Stimulated activated CD4-positive, alpha-beta T cell treated with anti-CD3 and anti-CD28 coated beads, TNF-alpha, amount 100 ng/mL, for 1 hour (primary cell): ENCODE results near the gene DHH.
"Not testable (repeated sequence)": the region's sequence is repeated elsewhere in the genome, so short reads cannot be mapped to it uniquely, and the experiment has no call there.

ENCODE experiments used
- DNase-seq, 3 donors: peaks; one replicate each; pipeline ENCODE4 v3.0.0-alpha.2; 2020; ENCODE audit warnings: low read depth in 3 of 3, low spot score in 1 of 3

Gene DHH

DNA sequence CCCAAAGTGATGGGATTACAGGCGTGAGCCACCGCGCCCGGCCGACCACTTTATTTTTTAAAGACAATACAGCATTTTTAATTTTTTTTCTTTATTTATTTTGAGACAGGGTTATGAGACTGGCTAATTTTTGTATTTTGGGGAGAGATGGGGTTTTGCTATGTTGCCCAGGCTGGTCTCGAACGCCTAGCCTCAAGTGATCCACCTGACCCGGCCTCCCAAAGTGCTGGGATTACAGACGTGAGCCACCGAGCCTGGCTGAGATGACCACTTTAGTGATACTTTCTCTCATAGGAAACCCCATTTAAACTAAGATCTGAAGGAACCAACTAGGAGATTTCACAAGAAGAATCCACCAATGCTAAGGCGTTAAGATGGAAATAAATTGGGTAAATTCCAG lies 23.6 kb downstream of the DHH start:
- DNase-seq, result no peak

DNA sequence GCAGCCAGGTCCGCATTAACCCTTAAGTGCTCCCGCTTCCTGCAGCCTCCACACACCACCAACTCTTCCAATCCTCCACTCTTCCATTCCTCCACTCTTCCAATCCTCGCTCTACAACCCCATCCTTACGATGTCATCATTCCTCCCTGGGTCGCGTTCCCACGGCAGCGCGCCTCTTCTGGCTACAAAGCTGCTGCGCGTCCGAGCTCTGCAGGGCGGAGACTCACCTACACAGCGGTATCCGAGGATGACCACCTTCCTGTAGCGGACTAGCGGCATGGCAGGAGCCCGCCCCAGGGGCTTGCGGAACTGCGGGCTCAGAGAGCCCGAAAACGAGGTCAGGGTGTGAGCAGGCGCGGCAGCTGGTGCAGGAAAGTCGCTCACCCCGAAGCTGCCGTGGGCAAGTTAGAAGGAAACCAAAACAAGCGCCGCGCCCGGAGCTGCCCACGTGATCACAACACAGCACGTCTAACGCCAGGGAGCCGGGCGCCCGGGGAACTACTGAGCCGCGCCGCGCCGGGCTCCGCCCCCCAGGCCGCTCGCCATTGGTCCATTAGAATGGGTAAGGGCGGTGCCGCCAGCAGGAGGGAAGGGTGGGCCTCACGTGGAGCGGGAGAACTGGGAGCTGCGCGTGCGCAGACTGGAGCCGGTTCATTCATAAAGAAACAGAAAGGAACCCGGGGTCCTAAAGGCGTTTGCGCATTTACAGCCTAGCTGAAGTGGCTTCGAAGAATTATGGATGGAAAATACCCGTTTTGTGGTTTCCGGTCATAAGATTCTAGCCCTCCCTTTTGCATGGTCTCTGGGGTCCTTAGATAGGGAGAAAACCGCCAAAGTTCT lies 24.9 kb downstream of the DHH start, which contains the start of gene RHEBL1:
RHEBL1 (minus strand) TSS at position 473 of the 840 bp plus-strand sequence; CDS start at position 279, 194 bp downstream.
- peak; percentile 93 to 97 (median 96) for DNase-seq

DNA sequence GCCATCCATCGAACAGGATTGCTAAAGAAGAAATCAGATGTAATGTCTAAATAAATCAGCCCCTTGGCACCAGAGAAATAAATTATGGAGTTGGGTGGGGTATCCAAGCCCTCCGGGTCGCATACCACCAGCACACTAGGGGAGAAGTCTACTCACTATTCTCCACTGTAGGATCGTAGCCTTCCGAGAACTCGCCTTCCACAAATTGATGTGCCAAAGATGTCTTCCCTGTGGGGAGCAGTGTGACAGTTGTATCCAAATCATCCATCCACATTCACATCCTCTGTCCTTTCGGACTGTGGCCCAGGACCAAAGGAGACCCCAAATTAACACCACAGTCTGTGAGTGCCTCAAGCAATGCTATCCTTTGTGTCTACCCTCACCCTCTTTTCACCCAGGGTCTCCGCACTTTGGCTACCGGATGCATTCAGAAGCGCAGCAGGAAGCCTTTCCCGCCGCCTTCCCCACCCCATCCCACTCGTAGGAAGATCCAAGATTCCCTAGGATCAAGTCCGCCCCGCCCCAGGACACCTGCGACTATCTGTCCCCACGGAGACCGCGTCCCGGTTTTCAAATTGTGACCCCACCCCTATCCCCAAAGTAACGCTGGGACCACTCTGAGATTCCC lies 25.6 kb downstream of the DHH start:
- DNase-seq, result no peak

DNA sequence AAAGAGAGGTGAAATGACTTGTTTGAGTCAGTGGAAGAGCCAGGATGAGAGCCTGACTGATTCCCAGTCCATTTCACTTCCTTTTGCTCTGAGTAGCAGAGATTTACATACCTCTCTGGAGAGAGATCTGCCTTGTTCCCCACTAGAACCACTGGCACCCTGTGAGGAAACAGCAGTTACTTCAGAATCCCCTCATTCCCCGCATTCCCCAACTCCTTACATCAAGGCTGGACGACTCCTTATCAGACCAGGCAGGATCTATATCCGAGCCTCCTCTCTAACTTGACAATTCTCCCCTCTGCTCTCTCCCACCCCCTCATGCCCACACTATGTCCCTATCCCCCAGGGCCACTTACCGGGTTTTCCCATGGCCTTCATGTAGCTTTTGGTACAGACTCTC lies 28.5 kb downstream of the DHH start:
- DNase-seq, result no peak

DNA sequence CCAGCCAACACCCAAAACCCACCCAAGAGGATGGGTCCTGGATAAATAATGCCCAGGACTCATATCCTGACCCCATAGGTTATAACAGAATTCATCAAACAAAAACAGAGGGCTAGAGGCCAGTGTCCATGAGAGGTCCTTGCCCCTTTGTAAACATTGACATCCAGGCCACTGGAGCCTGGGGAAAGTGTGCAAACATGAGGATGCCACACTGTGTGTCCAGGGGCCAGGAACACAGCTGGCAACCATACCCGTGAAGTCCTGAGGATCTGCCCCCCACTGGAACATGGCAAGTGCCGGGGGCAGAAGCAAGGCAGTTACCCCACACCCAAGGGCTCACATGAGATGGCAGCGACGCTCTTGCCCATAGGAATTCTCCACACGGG lies 29.8 kb downstream of the DHH start:
- no peak for DNase-seq

DNA sequence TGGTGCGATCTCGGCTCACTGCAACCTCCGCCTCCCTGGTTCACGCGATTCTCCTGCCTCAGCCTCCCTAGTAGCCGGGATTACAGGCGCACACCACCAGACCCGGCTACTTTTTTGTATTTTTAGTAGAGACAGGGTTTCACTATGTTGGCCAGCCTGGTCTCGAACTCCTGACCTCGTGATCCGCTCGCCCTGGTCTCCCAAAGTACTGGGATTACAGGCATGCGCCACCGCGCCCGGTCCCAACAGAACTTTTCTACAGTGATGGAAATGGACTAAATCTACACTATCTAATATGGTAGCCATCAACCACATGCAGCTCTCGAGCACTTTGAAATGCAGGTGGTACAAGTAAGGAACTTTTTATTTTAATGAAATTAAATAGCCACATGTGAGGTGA lies 32.7 kb downstream of the DHH start:
- not testable (repeated sequence) for DNase-seq

DNA sequence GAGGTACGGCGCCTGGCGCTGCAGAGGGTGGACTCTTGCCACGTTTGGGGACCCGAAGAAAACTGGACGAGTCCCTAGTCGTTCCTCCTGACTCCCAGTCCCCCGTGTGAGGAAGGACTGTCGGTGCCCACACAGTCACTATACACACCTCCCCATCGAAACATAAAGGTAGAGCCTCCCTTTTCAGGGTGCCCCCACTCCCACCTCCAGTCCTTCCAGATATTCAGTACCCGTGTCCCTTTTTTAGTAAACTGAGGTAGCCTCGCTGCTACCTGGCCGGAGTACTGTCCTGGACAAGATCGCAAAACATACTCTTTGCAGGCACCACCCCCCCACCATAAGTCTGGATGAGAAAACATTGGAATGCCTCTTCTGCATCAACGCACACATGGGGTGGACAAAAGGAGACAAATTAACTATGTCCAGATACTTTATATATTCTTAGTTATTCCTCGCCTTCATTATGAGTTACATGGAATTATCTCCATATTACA lies 33.4 kb downstream of the DHH start:
- no peak for DNase-seq

DNA sequence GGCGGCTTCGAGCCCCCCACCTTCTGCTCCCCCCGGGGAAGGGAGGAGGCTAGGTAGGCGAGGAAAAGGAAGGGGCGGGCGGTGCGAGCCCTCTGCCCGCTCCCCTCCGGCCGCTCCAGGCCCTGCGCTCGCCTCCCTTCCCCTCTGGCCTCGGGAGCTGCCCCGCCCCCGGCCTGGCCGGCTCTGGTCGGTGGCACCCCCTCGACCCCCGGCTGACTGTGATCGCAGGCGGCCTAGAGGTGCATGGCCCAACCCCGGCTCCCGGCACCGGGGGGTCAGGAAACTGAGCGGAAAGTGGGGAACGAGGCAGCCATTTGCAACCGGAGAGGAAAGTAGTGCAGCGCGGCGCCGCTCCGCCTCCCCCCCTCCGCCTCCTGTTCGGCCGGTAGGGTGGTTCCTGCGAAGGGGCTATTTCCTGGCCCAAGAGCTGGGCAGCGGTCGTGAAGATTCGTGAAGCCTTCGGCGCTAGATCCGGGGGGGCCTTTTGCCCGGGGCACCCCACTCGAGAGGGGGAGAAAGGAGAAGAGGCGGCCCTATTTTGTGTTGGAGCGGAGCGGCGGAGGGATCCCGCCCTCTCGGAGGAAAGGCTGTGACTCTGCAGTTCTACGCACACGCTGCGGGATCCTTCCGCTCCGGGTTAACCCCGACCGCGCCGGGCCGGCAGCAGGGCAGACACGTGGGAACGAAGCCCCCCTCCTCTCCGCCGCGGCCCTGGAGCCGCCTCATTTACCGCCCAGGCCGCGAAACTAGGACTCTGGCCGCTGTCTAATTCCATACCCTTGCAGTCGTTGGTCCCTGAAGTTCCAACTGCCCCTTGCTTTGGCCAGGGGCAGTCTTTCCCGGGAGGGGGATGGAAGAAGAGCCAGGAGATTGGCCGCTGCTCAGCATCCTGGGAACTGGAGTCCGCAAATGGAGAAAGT lies 34.1 kb downstream of the DHH start, which contains the start of gene KMT2D:
KMT2D (minus strand) TSS at position 558 of the 920 bp plus-strand sequence. CDS start 5,470 bp downstream, outside the sequence.
- DNase-seq, result peak; percentile 74 to 76 (median 74)

DNA sequence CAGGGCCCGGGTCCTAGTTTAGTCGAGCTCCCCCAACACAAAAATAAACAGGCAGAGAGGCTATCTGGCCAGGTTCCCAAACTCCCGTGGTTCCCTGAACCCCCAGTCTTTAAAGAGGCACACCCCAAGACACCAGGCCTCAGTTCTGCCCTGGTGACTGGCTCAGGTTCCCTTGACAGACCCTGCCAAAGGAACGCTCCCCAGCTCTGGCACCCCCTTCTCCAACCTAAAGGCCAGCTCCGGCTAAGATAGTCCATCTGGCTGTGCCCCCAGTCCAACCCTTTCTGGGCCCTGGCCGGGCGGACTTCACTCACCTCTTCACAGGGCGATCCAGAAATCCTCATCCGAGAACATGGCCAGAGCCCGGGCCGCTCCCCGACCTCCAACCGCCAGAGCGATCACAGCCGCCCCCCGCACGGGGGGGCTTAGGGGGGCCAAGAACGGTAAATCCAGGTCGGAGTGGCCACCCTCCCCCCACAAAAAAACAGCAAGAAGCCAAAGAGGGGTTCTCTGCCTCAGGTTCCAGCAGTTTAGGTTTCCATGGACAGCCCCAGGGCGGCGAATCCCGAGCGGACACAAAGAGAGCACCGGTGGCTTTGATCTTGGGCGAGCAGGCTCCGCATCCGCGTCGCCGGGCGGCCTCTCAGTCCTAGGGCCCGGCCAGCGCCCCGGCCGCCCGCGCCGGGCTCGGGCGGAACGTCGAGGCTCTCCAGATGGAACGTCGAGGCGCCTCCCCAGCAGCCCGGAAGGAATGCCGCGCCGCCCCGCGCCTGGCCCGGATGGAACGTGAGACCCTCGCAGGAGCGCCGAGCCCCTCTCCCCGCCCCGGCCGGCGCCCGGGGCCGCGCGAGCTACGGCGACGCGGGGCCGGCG lies 35.1 kb downstream of the DHH start:
- DNase-seq, result no peak

DNA sequence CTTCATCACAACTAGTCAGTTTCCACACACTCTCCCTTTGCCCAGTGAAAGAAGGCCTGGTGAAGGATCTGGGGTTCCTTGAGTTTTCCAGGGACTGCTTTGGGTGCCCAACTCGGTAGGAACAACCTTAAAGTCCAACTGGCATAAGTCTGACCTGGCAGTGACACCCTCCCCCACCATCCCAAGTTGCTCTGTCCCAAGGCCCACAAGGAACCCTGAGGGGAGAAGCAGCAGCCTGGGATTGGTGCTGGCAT lies 35.6 kb downstream of the DHH start:
- DNase-seq, result no peak

DNA sequence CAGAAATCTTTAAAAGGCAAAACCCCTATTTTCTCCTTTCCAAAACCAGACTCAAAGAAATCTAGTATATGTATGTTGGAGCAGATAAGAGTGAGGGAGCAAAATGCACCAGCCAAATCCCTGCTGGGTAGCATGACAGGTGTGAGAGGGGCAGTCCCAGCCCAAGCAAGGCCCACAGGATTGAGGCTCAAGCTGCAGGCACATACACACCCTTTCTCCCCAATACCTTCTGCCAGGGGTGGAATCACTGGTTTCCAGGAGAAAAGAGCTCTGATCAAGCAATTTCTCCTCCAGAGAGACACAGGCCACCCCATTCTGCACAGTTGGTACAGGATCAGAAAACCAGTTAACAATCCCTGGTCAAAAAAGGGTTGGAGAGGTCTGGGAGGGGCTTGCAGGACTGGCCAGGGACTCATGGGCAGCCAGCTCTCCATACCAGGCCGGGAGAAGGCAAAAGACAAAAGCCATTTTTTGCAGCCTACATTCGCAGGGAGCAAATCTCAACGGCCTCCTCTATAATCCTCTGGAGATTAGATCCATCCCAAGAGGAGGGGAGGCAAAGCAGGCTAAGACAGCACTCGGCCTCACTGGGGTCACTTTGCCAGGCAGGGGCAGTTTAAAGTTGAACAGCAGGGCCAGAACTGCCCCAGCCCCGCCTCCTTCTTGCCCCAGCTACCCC lies 36.1 kb downstream of the DHH start:
- no peak for DNase-seq

DNA sequence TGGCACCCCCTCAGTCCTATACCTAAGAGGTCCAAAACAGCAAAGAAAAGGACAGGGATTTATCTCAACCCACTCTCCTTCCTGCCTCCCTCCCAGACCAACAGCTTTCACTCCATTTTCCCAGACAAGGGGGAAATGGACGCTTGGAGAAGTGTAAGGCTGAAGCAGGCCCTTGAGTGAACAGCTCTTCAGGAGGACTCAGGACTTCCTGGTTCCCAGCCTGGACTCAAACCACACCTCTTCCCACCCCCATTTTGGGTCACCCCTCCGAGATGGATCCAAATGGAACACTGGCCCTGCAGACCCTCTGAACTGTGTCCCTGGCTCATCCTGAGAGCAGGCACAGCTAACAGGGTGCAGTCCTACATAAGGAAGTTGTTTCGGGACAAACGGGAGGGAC lies 36.7 kb downstream of the DHH start:
- no peak for DNase-seq

DNA sequence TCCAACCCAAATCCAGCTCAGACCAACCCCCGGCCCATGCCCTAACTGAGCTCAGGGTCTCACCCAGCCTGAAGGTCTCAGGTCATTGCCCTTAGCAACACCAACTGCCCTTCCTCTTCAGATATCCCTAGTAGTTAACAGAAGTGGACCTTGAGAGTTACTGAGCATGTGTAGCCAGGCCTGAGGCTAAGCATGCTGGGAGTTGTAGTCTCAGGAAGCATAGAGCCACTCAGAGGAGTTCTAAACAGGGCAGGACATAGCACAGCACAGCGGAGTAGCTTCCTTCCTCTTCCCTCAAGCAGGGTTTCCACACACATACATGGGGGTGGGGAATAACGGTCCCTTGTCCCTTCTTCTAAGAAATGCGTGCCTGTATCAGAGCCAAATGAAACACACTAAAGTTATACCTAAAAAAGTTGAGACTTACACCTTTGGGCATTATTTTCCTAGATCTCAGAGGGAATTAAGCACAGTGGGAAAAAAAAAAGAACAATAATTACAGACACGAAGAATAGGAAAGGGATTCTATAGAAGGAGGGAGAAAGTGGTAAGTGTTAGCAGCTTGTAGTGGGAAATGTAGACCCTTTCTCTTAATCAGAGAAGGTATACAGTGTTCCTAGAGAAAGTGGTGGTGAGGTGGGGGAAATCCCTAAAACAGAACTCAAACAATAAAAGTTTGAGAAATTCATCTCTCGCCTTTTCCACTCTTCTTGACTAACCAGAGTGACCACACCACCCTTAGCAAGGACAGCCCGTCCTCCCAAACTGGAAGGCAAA lies 38.4 kb downstream of the DHH start:
- DNase-seq, result no peak

DNA sequence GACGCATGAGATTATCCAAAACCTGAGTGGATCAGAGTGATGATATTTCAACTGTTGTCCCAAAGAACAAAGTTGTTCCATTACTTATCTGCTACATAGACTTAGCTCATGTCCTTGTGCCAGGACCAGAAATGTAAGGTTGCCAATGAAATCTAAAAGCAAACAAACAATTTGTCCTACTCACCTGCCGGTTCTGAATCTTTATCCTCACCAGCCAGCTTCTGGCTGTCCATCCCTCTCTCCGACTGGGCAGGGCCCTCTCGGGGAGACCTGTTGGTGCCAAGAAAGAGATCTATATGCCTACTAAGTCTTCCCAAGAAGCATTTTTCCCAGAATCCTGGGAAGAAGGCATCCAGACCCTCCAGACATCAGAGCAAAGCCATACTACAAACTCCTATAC lies 39.5 kb downstream of the DHH start:
- no peak for DNase-seq

DNA sequence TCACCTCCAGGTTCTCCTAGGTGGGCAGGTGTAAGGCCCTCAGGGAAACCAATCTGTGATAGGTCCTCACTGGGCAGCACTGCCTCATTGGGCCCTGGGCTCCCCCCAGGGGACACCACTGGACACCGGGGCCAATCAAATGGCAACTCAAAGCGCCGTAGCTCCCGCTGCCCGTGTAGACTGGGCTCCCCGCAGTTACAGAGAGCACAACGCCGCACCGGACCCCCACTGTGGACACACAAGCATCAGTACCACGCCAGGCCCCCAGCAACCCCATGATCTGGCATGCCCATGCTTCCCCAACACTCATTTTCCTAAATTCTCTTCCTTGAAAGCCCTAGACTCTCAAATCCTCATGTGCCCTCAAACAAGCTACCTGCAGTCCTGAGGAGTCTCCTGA lies 40.1 kb downstream of the DHH start:
- DNase-seq, result no peak

DNA sequence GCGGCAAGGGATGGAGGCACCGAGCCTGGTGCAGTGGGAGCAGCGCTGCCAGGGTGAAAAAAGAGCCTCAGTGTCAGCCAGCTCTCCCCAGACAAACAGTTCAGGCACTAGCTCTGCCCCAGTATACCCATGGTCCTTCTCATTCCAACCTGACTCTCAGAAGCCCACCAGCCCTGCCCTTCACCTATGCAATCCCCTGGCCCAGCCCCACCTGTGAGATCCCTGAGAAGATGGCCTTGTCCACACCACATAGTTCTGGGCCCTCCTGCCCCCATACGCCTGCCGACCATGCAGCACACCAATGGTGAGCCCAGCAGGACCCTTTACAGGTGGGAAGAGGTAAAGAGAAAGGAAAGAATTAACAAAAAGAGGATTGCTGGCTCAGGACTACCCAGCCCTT lies 40.5 kb downstream of the DHH start:
- no peak for DNase-seq

DNA sequence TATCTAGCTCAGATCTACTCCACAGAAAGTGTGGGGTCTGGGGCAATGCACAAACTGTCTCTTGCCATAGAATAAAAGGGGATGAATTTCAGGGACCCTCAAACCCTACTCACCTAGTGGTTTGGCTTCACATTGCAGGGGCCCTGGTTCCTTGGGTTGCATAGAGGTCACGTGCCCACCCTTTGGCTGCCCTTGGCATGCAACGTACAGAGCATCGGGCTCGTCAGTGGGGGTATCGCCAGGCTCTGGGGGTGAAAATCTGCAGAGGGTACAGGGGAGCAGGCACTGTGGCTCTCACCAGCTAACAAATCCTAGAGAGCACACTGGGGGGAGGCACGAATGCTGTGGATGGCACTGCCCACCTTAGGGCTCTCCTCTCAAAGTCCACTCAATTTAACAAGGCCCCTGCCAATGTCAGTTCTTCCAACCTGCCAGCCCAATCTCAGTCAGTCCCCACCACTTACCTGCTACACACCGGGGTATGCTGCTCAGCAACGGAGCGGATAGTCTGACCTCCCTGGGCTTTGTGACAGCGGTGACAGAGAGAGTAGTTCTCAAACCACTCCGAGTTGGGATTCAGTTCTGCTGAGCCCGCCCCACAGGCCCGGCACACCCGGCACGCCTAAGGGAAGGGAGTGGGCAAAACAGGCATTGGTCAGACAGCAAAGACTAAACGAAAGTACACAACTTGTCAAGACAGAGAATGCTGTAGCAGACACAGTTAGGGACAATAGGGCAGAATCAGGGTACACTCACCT lies 42.0 kb downstream of the DHH start:
- DNase-seq, result no peak

DNA sequence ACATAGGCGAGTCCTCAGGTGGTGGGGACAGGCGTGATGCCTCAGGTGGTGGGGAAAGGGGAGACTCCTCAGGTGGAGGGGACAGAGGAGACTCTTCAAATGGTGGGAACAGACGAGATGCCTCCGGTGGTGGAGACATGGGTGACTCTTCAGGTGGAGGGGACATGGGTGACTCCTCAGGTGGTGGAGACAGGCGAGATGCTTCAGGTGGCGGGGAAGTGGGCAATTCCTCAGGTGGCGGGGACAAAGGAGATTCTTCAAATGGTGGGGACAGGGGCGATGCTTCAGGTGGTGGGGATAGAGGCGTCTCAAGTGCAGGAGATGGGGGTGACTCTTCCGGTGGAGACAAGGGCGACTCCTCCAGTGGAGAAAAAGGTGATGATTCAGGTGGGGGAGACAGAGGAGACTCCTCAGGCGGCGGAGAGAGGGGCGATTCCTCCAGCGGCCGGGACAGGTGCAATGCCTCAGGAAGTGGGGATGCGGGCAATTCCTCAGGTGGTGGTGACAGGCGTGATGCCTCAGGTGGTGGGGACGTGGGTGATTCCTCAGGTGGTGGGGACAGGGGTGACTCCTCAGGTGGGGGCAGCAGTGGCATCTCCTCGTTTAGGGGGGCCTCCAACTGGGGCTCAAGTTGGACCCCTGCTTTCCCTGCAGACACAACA lies 42.7 kb downstream of the DHH start:
- no peak for DNase-seq
